GM10266 (cell line): ENCODE results near the gene SYTL3.
"Not testable (repeated sequence)": the region's sequence is repeated elsewhere in the genome, so short reads cannot be mapped to it uniquely, and the experiment has no call there.

Experiments used
- DNase-seq: peaks from one replicate; pipeline ENCODE4 v3.0.0; 2012; ENCODE audit errors: extremely low spot score
- TF ChIP-seq, protein P1 (sequence below): IDR thresholded peaks from 2 replicates; pipeline ENCODE4 v1.5.1; 2012; ENCODE audit warnings: mild to moderate bottlenecking, low read depth; ENCODE audit not compliant: control insufficient read depth, insufficient read depth; ENCODE audit errors: missing control alignments

SYTL3 gene

DNA sequence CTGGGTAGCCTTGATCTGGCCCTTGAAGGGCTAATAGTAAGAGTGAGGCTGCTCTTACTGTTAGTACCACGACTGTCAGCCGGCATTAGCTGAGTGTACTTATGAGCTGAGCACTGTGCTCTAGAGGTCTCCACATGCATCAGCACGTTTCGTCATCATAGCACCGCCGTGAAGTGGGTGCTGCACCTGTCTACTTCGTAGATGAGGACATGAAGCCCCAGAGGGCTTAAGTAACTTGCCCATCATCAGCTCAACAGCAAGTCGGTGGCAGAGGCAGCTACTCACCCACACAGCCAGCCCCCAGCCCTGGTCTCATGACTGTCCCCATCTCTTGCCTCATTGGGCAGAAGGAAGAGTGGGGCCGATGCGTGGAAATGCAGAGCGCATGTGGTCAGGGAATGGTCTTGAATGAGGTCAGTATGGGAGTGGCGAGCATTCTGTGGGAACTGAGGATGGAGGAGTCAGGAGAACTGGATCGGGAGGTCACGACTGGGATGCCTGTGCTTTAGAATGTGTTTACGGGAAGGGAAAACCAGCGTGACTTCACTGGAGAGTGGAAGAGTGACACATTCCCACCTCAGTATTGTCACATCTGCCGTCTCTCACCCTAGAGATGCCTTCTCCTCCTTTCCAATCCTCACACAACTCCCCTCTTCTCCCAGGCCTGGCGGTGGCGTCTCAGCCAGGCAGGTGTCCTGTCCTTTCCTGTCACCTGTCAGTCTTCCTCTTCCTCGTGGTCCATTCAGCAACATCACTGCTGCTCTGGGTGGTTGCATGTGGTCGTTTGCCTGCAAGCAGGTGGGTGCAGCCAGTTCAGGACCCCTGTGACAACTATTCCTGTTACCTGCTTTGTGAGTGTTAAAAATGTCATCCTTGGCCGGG, 6.0 kb downstream of the SYTL3 start:
- TF ChIP-seq, protein P1, sequence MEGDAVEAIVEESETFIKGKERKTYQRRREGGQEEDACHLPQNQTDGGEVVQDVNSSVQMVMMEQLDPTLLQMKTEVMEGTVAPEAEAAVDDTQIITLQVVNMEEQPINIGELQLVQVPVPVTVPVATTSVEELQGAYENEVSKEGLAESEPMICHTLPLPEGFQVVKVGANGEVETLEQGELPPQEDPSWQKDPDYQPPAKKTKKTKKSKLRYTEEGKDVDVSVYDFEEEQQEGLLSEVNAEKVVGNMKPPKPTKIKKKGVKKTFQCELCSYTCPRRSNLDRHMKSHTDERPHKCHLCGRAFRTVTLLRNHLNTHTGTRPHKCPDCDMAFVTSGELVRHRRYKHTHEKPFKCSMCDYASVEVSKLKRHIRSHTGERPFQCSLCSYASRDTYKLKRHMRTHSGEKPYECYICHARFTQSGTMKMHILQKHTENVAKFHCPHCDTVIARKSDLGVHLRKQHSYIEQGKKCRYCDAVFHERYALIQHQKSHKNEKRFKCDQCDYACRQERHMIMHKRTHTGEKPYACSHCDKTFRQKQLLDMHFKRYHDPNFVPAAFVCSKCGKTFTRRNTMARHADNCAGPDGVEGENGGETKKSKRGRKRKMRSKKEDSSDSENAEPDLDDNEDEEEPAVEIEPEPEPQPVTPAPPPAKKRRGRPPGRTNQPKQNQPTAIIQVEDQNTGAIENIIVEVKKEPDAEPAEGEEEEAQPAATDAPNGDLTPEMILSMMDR: no peak
- no peak for DNase-seq

DNA sequence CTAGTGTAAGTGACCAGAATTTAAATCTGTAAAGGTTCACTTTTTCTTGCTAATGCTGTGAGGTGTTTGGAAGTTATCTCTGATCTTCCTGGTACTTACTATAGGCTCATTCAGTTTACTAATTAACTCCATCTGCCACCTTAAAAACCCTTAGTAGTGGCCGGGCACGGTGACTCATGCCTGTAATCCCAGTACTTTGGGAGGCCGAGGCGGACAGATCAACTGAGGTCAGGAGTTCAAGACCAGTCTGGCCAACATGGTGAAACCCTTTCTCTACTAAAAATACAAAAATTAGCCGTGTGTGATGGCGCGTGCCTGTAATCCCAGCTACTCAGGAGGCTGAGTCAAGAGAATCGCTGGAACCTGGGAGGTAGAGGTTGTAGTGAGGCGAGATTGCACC, 7.1 kb downstream of the SYTL3 start:
- DNase-seq: not testable (repeated sequence)

DNA sequence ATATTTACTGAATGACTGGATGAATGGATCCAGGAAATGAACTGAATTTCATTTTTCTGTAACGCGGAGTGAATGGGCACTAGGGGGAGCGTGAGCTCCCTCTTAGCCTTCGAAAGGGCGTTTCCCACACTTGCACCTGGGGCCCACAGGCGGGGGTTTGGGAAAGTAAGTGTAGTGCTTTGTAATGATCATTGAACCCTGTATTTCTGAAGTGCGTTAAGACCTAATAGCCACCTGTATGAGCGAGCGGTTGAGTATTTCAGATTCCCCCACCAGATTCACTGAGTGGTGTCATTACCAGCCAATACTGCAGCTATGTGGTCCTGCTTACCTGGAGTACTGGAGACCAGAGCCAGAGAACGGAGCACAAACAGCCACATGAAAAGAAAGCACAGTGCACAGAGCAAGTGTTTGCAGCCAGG, 10.5 kb downstream of the SYTL3 start:
- DNase-seq: peak; percentile 66

DNA sequence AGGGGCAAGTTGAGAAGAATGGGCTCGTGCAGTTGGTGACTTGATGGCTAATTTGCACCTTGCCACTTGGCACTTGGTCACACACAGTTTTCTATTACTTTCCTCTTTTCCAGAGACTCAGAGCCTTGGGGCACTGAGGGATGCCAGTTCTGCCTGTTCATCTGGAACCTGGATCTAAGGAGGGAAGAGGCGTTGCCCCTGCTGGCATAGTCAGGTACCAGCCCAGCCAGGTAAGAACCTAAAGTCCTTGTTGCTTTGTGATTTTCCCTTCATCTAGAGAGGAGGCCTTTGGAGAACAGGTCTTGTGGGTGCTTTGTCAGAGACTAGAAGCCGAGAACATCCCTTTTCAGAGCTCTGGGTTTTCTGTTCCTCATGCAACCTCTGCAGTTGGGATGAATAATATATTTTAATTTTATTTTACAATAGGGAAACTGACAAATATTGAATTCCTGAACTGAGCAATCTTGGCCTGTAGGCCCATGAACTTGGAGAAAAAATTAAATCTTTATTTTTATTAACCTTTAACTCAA, 11.4 kb downstream of the SYTL3 start:
- DNase-seq: no peak

More for the DNA sequence above, 10.5 kb downstream of the SYTL3 start:
- TF ChIP-seq, protein P1: peak; percentile 45

DNA sequence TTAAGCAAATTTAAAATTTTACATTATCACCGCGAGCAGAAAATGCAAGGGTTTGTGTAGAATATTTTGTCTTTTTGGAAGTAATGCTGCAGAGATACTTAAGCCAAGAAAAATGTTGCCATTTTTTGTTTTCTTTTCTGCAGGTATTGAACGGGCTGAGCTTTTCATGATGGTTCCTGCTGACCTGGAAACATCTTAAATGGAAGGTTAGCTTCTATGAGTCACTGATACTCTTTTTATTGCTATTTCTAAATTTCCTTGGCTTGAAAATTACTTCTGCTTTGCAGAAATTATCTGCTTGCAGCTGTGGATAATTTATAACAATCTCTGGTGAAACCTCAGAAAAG, 12.7 kb downstream of the SYTL3 start:
- TF ChIP-seq, protein P1: no peak
- no peak for DNase-seq

More for the DNA sequence above, 11.4 kb downstream of the SYTL3 start:
- TF ChIP-seq, protein P1: no peak

DNA sequence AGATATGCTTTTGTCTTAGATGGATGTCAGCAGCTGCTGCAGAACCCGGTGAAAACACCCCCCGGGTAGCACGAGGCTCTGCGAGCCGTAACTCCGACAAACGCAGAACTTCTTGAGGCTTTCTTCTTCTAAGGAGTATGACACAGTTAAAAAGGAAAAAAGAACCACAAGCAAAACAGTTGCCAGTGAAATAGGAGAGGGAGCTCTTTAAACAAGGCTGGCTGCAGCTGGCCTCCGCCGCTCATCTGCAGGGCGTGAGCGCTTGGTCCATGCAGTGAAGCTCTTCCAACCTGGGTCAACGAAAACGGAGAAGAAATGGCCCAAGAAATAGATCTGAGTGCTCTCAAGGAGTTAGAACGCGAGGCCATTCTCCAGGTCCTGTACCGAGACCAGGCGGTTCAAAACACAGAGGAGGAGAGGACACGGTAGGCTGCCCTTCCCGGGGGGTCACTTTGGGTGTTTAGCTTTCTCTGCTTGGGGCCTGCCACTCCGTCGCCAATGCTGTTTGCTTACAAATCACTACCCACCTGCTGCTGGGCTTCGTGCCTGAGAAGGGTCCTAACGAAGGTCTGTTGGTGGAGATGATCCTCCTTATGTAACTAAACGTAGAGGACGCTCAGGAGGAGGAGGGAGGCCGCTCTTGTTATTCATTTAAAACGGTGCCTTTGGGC, 13.2 kb downstream of the SYTL3 start:
- TF ChIP-seq, protein P1: no peak
- DNase-seq: no peak

DNA sequence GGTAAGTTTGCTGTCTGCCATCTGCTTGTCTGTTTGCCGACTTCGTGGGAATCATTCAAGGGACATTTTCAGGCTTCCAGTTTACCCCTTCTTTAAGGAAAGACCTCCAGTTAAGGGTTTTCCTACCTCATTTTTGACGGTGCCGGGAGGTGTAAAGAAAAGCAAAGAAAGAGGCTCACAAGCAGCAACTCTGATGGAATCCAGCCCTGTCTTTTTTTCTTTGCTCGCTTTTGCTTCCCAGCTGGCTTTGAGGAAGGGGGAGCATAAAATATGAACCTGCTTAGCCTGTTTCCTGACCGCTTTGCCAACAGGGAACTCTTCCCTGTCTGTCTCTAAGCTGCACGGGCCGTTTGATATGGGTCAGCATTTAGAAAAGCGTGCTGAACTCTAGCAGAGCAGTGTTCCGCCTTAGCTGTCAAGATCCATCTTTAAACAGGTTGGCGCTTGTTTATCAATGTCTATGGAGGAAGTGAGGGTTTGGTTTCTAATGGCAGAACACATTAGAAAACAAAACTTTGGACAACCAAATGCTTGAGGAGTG, 13.8 kb downstream of the SYTL3 start:
- no peak for DNase-seq
- TF ChIP-seq, protein P1: no peak
